ENCODE data around the gene TACSTD2.
"Not testable (repeated sequence)": the region's sequence is repeated elsewhere in the genome, so short reads cannot be mapped to it uniquely, and the experiment has no call there.

The TACSTD2 gene

GRCh38 chr1:58576727-58577653 is at the start of gene TACSTD2:
Gene TACSTD2 (minus strand): TSS chr1:58577252. CDS start chr1:58577156, 96 bp downstream.
- DNase-seq = no peak

GRCh38 chr1:58626293-58626692 is 49.2 kb upstream of the TACSTD2 start:
- no peak for DNase-seq

- not testable (repeated sequence) for DNase-seq
Measured at GRCh38 chr1:58623259-58623658, 46.2 kb upstream of the TACSTD2 start.

GRCh38 chr1:58622571-58622970 is 45.5 kb upstream of the TACSTD2 start:
- no peak for DNase-seq

- no peak for DNase-seq
Measured at GRCh38 chr1:58621391-58621790, 44.3 kb upstream of the TACSTD2 start.

- DNase-seq = no peak
Measured at GRCh38 chr1:58620926-58621325, 43.9 kb upstream of the TACSTD2 start.

- no peak for DNase-seq
Measured at GRCh38 chr1:58620259-58620658, 43.2 kb upstream of the TACSTD2 start.

- no peak for DNase-seq
Measured at GRCh38 chr1:58619286-58620054, 42.4 kb upstream of the TACSTD2 start.

GRCh38 chr1:58618303-58618702 is 41.3 kb upstream of the TACSTD2 start:
- no peak for DNase-seq

GRCh38 chr1:58611861-58612385 is 34.9 kb upstream of the TACSTD2 start:
- DNase-seq = no peak

GRCh38 chr1:58608945-58609344 is 31.9 kb upstream of the TACSTD2 start:
- DNase-seq = no peak

GRCh38 chr1:58608297-58608696 is 31.2 kb upstream of the TACSTD2 start:
- DNase-seq = no peak

- DNase-seq = no peak
Measured at GRCh38 chr1:58607391-58607790, 30.3 kb upstream of the TACSTD2 start.

GRCh38 chr1:58601921-58602320 is 24.9 kb upstream of the TACSTD2 start:
- DNase-seq = not testable (repeated sequence)

- no peak for DNase-seq
Measured at GRCh38 chr1:58597996-58598395, 20.9 kb upstream of the TACSTD2 start.

- DNase-seq = no peak
Measured at GRCh38 chr1:58597076-58597475, 20.0 kb upstream of the TACSTD2 start.

GRCh38 chr1:58596631-58597052 is 19.6 kb upstream of the TACSTD2 start:
- no peak for DNase-seq

GRCh38 chr1:58594546-58594945 is 17.5 kb upstream of the TACSTD2 start:
- DNase-seq = no peak

- no peak for DNase-seq
Measured at GRCh38 chr1:58592522-58593134, 15.6 kb upstream of the TACSTD2 start.

- DNase-seq = no peak
Measured at GRCh38 chr1:58591806-58592205, 14.8 kb upstream of the TACSTD2 start.

- DNase-seq = no peak
Measured at GRCh38 chr1:58590019-58590418, 13.0 kb upstream of the TACSTD2 start.

GRCh38 chr1:58588396-58588795 is 11.3 kb upstream of the TACSTD2 start:
- DNase-seq = no peak

GRCh38 chr1:58587667-58588066 is 10.6 kb upstream of the TACSTD2 start:
- no peak for DNase-seq
